Measurements from ENCODE around the gene RNF186. TPM values are rescaled to one million over a fixed set of nuclear protein-coding genes. Genes with fewer than 3 reads are reported as not detected.
"Not testable (repeated sequence)": the region's sequence is repeated elsewhere in the genome, so short reads cannot be mapped to it uniquely, and the experiment has no call there.

Gene RNF186
- total RNA-seq, 4 donors from 2014 or later = 10.5 to 174 (median 63.2) TPM

DNA sequence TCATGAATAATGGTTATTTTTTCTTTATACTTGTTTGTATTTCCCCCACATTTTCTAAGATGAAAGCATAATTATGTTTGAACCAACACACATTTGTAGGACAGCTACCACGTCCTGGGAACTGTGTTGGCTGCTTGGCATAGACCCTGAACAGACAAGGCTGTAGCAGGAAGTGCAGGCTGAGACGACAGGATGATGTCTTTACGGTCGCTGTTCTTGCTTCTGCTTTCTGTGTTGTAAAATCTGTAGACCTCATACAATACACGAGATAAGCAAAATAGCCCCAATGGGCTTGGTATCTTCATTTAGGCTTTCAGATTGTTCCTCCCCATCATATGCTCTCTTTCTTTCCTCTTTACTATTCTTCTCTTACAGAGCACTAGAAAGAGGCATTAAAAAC lies 43.8 kb upstream of the RNF186 start:
- Histone ChIP-seq H3K4me3 (no peak overlapping the region), H3K4me1 (peaks cover 0 to 27% (median 14%) of the 10 kb centered on the region in 4 donors), H3K9me3 (peaks cover 0 to 6% of the 10 kb centered on the region in 2 donors), H3K27me3 (no peaks in the 10 kb centered on the region), H3K27ac (no peak overlapping the region), H3K36me3 (no peaks in the 10 kb centered on the region)
- in situ Hi-C loops (cut with MboI; ENCODE audit: low pct_ligation_motif_present in 1 of 4, low pct_unique_long_range_greater_than_20kb in 1 of 4, low sequenced_read_pairs in 3 of 4) (no loop called here), intact Hi-C loops (cut with DNase I; ENCODE audit: low total_unique reads) (no loop called here)
- WGBS, 2 donors (ENCODE audit: low coverage in 1 of 2) = 7 to 14% methylated on average over 5 of the region's 5 CpGs
- TF ChIP-seq POLR2AphosphoS5 (IDR thresholded peaks at IDR 0.05) (no peak), POLR2A (IDR thresholded peaks at IDR 0.05) (no peak), EP300 (IDR thresholded peaks at IDR 0.05; ENCODE audit: low read depth) (no peak)
- TF ChIP-seq, protein P1, sequence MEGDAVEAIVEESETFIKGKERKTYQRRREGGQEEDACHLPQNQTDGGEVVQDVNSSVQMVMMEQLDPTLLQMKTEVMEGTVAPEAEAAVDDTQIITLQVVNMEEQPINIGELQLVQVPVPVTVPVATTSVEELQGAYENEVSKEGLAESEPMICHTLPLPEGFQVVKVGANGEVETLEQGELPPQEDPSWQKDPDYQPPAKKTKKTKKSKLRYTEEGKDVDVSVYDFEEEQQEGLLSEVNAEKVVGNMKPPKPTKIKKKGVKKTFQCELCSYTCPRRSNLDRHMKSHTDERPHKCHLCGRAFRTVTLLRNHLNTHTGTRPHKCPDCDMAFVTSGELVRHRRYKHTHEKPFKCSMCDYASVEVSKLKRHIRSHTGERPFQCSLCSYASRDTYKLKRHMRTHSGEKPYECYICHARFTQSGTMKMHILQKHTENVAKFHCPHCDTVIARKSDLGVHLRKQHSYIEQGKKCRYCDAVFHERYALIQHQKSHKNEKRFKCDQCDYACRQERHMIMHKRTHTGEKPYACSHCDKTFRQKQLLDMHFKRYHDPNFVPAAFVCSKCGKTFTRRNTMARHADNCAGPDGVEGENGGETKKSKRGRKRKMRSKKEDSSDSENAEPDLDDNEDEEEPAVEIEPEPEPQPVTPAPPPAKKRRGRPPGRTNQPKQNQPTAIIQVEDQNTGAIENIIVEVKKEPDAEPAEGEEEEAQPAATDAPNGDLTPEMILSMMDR (IDR thresholded peaks at IDR 0.05) = peak in 1 of 5 experiments; percentile 22
- DNase-seq = no peak

DNA sequence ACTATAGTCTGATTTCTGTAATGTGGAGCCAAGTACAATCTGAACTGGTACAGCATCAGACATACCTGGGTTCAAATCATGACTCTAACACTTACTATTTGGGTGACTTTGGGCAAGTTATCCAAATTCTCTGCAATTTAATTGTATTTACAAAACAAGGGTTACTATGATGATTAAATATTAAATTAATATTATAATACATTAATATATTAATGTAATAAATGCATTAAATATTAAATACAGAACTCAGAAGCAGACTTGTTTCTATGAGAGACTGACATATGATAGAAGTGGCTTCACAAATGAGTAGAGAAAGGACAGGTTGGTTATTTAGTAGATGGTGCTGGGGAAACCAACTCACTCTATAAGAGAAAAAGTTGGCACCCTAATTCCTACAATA lies 39.8 kb upstream of the RNF186 start:
- Histone ChIP-seq H3K4me1 (peaks cover 0 to 7% (median 0%) of the 10 kb centered on the region in 4 donors), H3K36me3 (no peaks in the 10 kb centered on the region), H3K9me3 (no peaks in the 10 kb centered on the region), H3K27ac (no peak overlapping the region), H3K4me3 (no peak overlapping the region), H3K27me3 (no peaks in the 10 kb centered on the region)
- no peak for DNase-seq
- in situ Hi-C loops (cut with MboI; ENCODE audit: low pct_ligation_motif_present in 1 of 4, low pct_unique_long_range_greater_than_20kb in 1 of 4, low sequenced_read_pairs in 3 of 4) = no loop called here
- TF ChIP-seq, protein P1 (IDR thresholded peaks at IDR 0.05) = no peak
- TF ChIP-seq EP300 (IDR thresholded peaks at IDR 0.05; ENCODE audit: low read depth) (no peak), POLR2AphosphoS5 (IDR thresholded peaks at IDR 0.05) (no peak), POLR2A (IDR thresholded peaks at IDR 0.05) (no peak)
- intact Hi-C loops (cut with DNase I; ENCODE audit: low total_unique reads) = no loop called here

DNA sequence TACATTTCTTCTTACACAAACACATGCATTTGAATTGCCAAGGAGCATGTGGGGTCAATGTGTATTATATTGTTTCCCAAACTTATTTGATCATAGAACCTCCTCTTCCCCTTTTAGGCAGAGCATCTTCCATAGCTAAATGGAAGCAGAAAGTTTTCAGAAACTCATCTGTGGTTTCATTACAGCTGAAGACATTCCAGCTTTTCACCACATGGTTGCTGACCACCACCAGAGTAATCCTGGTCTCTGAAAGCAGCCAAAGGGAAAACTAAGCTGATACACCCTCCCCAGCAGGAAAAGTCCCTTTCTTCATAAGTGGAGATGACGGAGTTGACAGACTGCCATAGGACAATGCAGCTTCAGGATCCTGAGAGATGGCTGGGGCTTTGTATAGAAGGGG lies 37.0 kb upstream of the RNF186 start:
- no peak overlapping the region for H3K4me3 ChIP-seq
- no peaks in the 10 kb centered on the region for H3K9me3 ChIP-seq
- H3K27ac ChIP-seq = no peak overlapping the region
- in situ Hi-C loops (cut with MboI; ENCODE audit: low pct_ligation_motif_present in 1 of 4, low pct_unique_long_range_greater_than_20kb in 1 of 4, low sequenced_read_pairs in 3 of 4) (no loop called here), intact Hi-C loops (cut with DNase I; ENCODE audit: low total_unique reads) (no loop called here)
- 50 to 88% methylated on average over 1 of the region's 1 CpG for whole genome bisulfite sequencing, 2 donors (ENCODE audit: low coverage in 1 of 2)
- TF ChIP-seq POLR2A (IDR thresholded peaks at IDR 0.05) (no peak), POLR2AphosphoS5 (IDR thresholded peaks at IDR 0.05) (no peak), EP300 (IDR thresholded peaks at IDR 0.05; ENCODE audit: low read depth) (no peak)
- TF ChIP-seq, protein P1 (IDR thresholded peaks at IDR 0.05) = no peak
- H3K27me3 ChIP-seq = no peaks in the 10 kb centered on the region
- peaks cover 0 to 13% (median 5%) of the 10 kb centered on the region in 4 donors for H3K4me1 ChIP-seq
- no peak for DNase-seq
- H3K36me3 ChIP-seq = no peaks in the 10 kb centered on the region

DNA sequence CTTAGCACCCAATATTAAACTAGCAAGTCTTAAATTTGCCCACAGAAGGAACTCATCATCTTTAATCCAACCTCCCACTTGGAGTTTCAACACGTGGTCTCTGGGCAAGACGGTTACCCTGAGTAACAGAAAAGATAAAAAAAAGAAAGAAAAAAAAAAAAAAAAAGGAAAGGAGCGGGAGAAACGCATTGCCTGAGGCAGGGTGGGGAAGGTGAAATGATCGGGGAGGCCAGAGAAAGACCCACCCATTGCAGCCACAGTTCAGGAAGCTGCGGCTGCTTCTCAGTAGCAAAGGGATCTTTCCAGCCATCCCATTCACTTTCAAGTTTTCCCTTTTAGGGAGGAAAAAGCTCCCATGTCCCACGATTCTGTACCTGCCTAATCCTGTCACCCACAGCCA lies 35.1 kb upstream of the RNF186 start:
- no peaks in the 10 kb centered on the region for H3K36me3 ChIP-seq
- no peaks in the 10 kb centered on the region for H3K27me3 ChIP-seq
- DNase-seq = no peak
- no peak overlapping the region for H3K27ac ChIP-seq
- no peak overlapping the region for H3K4me3 ChIP-seq
- WGBS, 2 donors (ENCODE audit: low coverage in 1 of 2) = 64 to 68% methylated on average over 6 to 7 of the region's 7 CpGs
- peaks cover 4 to 29% (median 20%) of the 10 kb centered on the region in 4 donors for H3K4me1 ChIP-seq
- in situ Hi-C loops (cut with MboI; ENCODE audit: low pct_ligation_motif_present in 1 of 4, low pct_unique_long_range_greater_than_20kb in 1 of 4, low sequenced_read_pairs in 3 of 4) (no loop called here), intact Hi-C loops (cut with DNase I; ENCODE audit: low total_unique reads) (no loop called here)
- no peaks in the 10 kb centered on the region for H3K9me3 ChIP-seq
- TF ChIP-seq POLR2A (IDR thresholded peaks at IDR 0.05) (no peak), POLR2AphosphoS5 (IDR thresholded peaks at IDR 0.05) (no peak), EP300 (IDR thresholded peaks at IDR 0.05; ENCODE audit: low read depth) (no peak)
- TF ChIP-seq, protein P1 (IDR thresholded peaks at IDR 0.05) = no peak

DNA sequence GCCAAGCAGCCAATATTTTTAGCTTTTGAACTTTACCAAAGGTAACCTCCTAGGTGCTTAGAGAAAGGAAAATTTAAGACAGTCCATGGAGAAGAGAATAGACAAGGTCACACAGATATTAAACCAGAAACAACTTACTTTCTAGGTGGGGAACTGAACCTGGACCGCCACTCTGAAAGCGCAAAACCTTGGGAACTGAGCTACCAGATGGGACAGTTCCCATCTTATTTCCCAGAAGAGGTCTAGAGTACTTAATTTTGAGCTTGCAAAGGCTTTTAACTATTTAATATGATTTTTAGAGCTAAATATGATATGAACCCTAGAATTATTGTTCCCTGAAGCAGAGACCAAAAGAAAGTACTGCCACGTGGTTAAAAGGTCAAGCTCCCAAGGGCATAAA lies 34.2 kb upstream of the RNF186 start:
- WGBS, 2 donors (ENCODE audit: low coverage in 1 of 2) = 81 to 83% methylated on average over 3 of the region's 3 CpGs
- in situ Hi-C loops (cut with MboI; ENCODE audit: low pct_ligation_motif_present in 1 of 4, low pct_unique_long_range_greater_than_20kb in 1 of 4, low sequenced_read_pairs in 3 of 4); H3K9me3 ChIP-seq; H3K36me3 ChIP-seq; intact Hi-C loops (cut with DNase I; ENCODE audit: low total_unique reads); DNase-seq; H3K27me3 ChIP-seq; H3K27ac ChIP-seq; H3K4me3 ChIP-seq: not testable (repeated sequence)
- H3K4me1 ChIP-seq = peaks cover 4 to 35% (median 22%) of the 10 kb centered on the region in 4 donors

DNA sequence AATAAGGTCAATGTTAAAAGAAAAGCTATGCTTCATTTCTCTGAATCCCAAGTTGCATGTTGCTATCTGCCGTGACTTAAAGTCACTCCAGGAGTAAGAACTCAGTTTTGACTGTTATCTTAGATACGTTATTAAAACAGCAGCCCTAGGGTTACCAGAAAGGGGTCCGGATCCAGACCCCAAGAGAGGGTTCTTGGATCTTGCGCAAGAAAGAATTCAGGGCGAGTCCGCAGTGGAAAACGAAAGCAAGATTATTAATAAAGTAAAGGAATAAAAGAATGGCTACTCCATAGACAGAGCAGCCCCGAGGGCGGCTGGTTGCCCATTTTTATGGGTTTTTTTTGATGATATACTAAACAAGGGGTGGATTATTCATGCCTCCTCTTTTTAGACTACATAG lies 32.3 kb upstream of the RNF186 start:
- H3K27me3 ChIP-seq; DNase-seq; H3K4me3 ChIP-seq; H3K9me3 ChIP-seq; in situ Hi-C loops (cut with MboI; ENCODE audit: low pct_ligation_motif_present in 1 of 4, low pct_unique_long_range_greater_than_20kb in 1 of 4, low sequenced_read_pairs in 3 of 4); intact Hi-C loops (cut with DNase I; ENCODE audit: low total_unique reads); H3K36me3 ChIP-seq: not testable (repeated sequence)
- Histone ChIP-seq H3K4me1 (peaks cover 4 to 35% (median 22%) of the 10 kb centered on the region in 4 donors), H3K27ac (peak overlapping the region; percentile 57 to 70 (median 64))
- WGBS, 2 donors (ENCODE audit: low coverage in 1 of 2) = 73 to 80% methylated on average over 4 to 9 of the region's 9 CpGs

Data from transverse colon (tissue), 4 donors.